GM23248 (cell line): Measurements from ENCODE around the gene LIMCH1.

ENCODE experiments used
- EZH2 ChIP-seq: fragments of 200-600 bp; sonication (generic); IDR thresholded peaks from 2 replicates; pipeline ENCODE4 v1.6.1; 2018; ENCODE audit warnings: antibody characterized with exemption, mild to moderate bottlenecking; ENCODE audit not compliant: insufficient read depth, poor library complexity, severe bottlenecking
- EZH2phosphoT487 ChIP-seq: fragments of 200-600 bp; sonication (generic); IDR thresholded peaks from 2 replicates; pipeline ENCODE4 v1.6.1; 2018; ENCODE audit warnings: antibody characterized with exemption, moderate library complexity, mild to moderate bottlenecking, low read depth; ENCODE audit not compliant: insufficient read depth

- TF ChIP-seq EZH2 (no peak), EZH2phosphoT487 (no peak)
Observed at GRCh38 chr4:41709844-41710481, 172.0 kb downstream of the LIMCH1 start.
